NCI-H187 (cell line): ENCODE data around the gene RERE.

ENCODE experiments used
- DNase-seq, 2 experiments: peaks; one replicate each; lab custom pipeline; 2025; lab: John Stamatoyannopoulos, UW

RERE gene

DNA sequence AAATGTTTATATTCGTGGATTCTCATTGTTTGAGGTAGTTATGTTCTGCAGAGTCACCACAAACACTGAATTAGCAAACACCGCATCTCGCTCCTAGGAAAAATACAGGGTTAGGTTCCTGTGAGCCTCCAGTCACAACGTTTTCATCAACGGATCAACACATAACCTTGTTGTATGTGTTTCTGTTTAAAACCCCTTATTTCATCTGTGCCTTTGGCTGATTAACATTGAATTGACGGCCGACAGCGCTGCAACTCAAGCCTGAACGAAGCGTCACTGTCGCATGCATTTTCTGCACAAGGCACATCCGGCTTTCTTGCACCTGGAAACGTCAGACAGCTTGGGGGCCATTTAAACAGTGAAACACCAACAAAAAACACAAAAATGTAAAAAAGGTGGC, 491.2 kb downstream of the RERE start:
- no peak for DNase-seq

DNA sequence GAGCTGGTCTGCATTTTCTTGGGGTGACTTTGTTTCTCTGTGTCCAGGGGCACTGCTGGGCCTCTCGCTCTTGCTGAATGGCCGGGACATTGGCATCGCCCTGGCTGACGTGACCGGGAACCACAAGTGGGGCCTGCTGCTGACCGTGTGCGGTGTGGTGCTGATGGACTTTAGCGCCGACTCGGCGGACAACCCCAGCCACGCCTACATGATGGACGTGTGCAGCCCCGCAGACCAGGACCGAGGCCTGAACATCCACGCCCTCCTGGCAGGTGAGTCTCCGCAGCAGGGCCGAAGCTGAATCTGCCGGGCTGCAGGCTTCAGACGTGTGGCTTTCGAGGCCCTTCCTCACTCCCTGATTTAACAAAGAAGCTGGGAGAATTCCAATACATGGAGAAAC, 491.7 kb downstream of the RERE start:
- no peak for DNase-seq

DNA sequence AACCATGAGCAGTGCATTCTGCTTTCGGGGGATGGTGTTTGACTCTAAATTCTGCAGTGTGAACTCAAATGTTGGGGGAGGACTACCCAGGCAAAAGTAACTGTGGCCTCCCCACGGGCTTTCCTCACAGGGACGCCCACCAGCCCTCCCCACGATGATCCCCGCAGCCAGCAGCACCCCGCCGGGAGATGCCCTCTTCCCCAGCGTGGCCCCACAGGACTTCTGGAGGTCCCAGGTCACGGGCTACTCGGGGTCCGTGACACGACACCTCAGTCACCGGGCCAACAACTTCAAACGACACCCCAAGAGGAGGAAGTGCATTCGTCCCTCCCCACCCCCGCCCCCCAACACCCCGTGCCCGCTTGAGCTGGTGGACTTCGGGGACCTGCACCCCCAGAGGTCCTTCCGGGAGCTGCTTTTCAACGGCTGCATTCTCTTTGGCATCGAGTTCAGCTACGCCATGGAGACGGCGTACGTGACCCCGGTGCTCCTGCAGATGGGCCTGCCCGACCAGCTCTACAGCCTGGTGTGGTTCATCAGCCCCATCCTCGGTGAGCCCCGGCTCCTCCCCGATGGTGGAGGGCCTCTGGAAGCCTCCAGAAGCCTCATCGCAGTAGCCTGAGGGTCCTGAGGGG, 493.1 kb downstream of the RERE start:
- DNase-seq: no peak

DNA sequence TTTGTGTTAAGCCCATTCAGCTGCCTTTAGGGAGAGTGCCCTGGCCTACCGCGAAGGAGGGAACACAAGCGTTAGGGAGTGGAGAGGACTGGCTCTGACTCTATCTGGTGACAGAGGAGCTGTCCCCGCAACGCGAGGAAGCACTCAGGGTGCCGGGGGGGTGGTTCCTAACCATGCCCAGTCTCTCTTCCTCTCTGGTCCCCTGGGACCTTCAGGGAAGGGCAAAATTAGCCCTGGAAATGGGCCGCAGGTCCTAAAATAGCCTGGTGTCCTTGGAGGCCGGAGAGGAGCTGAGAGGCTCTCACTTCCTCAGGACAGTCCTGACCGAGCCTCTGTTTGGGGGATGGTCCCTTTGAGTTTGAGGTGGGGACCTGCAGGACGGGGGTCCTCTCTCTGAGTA, 493.7 kb downstream of the RERE start:
- no peak for DNase-seq

DNA sequence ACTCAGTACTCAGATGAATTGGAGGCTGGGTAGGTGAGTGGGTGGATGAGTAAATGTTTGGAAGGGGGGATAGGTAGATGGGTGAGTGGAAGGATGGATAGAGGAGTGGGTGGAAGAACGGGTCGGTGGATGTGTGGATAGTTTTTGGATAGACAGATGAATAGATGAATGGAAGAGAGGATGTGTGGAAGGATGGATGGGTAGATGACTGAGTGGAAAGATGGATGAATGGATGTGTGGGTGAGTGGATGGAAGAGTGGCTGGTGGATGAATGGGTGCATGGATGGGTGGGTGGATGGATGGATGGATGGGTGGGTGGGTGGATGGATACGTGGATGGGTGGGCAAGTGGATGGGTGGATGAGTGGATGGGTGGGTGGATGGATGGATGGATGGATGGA, 495.8 kb downstream of the RERE start:
- no peak for DNase-seq

DNA sequence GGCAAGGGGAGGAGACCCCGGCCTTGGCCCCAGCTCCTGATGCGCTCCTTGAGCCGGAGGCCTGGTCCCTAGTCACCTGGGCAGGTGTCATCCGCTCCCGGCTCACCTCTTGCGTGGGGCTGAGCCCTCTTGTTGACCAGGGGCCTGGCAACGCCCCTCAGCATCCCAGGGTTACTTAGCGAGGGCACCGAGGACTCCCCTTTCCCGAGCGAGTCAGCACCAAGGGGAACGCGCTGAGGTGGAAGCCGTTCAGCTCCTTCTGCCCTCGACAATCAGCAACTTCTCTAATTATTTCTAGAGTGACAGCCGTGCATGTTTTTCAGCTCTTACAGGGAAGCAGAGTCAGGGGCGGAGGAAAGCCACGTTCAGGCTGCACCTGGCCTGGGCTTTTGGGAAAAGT, 499.0 kb downstream of the RERE start:
- no peak for DNase-seq

DNA sequence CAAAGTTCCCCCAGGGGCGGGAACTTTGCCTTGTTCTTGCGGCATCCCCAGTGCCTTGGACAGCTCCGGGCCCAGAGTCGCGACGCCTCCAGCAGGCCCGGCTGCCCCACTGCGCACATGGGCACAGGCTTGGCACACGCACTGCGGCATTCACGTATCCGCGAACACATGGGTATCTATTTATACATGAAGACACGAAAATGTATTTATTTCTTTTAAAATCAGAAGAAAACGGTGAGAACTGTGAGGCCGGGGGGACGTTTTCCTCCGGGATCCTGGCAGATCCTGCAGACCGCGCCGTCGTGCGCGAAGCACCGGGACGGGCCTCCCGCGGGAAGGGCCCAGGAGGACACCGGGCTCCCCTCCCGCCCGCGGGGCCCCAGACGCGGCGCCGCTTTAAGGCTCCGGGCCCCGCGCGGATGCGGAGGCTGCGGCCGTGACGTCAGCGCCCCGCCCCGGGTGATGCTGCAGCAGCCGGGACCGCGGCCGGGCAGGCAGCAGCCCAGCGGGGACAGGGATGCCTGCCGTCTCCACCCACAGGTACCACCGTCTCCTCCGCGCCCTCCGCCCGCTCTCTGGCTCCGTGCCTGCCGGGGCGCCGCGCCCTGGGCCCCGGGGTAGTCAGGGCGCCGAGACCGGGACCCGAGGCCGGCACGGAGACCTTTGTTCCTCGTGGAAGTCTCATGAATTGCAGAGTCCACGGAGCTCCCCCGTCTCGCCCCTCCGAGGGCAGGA, 499.6 kb downstream of the RERE start, which contains the start of gene SLC45A1:
Gene SLC45A1, plus strand, starts transcription at position 468 of the 735 bp plus-strand sequence. CDS start 6,216 bp downstream, outside the sequence.
- DNase-seq: peak in 1 of 2 experiments; percentile 21

DNA sequence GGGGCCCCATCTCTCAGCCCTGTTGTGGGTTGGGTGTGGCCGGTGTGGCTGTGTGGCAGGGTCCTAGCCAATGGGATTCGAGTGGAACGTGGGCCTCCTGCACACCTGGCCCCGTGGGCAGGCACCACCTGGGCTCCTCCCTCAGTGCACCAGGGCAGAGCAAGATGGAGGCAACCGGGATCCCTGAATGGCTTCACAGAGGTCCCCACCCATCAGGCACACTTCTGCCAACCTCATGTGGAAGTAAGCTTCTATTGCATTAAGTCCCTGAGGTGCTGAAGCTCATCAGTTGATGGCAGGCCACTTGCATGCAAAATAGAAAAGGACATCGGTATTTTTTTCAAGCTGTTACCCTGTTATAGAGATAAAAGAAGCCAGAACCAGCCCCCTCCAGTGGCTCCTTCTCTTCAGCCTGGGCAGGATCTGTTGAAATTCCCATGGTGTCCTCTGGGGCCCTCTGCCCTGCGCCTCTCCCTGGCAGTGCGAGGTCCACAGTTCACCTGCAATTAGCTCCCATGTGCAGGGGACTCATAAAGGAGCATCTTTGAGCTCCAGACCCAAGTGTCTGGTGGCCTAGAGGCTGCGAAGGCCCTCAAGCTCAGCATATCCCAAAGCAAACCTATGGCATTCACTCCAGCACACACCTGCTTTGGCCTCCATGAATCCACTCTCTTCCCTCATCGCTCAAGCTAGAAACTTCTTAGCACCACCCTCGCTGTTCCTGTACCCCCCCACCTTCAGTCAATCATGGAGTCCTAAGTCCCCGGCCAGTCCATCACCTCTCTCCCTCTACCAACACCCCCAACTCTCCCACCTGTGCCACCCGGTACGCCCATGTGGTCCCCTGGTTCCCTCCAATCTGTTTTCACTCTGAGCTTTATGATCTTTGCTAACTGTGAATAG, 501.6 kb downstream of the RERE start:
- DNase-seq: no peak

DNA sequence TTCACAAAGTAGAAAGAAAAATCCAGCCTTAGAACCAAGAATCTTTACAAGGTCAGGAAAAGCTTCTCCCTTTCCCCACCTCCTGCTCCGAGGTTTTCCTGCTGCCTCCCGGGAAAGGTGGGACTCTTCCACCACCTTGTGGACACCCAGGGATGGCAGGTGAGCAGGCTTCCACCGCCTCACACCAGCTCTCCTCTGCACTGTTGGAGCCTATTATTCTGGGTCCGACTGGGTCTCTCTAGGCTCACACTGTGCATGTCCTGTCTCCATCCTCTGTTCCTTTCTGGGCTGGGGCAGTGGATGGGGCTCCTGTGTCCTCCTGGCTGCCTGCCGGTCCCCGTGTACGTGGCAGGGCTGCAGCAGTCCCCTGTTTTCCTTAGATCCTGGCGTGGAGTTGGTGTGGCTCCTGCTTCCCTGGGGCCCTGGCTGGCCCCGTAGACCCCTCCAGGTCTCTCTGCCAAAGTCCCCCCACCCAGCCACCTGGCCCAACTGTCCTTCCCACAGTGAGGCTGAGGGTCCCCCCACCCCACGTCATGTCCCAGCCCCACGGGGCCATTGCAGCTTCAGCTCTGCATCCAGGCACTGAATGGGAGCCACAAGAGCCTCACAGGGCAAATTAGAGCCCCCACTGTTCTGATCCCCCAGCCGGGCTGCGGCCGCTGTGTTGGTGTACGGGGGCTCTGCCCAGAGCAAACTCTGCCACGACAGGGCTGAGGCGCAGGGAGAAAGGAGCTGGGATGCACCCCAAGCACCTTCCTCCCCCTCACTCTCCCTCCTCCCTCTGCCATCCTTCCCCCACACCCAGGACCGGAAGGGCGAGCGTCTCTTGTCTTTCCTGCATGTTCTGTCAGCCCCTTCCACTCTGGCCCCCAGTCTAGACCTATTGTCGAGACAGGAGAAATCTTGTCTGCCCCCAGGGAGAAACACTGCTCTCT, 502.8 kb downstream of the RERE start:
- peak; percentile 50 to 66 for DNase-seq

DNA sequence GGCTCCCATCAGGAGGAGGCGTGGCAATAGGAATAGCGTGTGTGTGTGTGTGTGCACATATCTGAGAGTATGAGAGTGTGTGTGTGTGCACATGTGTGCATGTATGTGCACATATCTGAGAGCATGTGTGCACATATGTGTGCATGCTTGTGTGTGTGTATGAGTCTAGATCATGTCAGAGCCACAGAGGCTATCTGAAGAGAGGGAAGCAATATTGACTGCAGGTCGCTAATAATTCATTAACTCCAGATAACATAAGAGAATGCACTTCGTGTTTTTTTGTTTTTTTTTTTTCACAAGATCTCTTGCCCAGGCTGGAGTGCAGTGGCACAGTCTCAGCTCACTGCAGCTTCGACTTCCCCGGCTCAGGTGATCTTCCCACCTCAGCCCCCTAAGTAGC, 504.2 kb downstream of the RERE start:
- no peak for DNase-seq

DNA sequence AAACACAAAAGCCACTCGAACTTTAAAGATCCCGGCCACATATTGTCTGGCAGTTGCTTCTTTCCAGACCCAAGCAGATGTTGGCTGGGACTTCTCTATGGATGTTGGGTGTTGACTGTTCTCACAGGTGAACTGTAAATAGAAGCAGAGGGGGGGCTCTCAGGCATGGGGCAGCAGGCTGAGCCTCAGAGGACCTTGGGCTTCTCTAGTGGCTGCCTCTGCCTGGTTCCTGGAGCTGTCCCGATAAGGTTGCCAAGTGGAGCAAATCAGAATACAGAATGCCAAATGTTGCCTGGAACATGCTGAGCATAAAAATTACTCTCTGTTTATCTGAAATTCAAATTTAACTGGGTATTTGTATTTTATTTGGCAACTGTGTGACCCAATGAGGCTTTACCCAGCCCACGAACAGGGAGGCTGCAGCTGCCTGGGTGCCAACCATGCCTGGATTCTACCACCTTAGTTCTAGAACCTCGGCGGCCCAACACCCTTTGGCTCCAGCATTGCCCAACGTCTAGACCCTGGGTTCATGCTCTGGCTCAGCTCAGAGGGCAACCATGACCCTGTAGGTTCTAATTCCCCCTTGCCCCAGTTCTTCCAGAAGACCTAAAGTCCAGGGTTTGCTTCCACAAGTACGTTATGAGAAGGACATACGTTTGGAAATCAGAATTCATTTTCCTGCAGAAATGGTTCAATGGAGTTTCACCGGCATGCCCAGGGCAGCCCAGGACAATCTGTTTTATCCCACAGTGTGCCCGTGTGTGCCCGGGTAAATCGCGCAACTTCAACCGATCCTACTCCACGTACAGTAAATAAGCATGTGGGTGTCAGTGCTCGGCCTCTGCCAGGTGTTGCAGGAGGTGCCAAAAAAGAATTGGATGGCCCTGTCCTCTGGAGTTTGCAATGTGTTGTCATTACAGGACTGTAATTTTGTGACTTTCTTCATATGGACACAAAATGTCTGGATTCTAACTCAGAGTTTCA, 504.9 kb downstream of the RERE start:
- DNase-seq: no peak

DNA sequence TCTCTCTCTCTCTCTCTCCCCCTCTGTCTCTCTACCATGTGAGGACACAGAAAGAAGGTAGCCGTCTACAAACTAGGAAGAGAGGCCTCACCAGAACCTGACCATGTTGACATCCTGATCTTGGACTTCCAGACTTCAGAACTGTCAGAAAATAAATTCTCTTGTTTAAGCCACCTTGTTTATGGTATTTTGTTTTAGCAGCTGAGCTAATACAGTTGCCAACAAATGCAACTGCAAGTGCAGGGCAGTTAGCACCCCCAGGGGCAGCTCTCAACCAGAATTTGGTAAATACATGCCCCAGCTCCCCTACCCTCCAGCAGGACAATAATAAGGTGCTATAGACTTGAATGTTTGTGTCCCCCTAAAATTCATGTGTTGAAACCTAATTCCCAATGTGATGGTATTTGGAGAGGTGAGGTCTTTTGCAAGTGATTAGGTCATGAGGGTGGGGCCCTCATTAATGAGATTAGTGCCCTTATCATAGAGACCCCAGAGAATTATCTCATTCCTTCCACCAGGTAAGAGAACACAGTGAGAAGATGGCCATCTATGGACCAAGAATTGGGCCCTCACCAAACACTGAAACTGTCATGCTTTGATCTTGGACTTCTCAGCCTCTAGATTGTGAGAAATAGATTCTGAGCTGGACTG, 506.2 kb downstream of the RERE start:
- no peak for DNase-seq

DNA sequence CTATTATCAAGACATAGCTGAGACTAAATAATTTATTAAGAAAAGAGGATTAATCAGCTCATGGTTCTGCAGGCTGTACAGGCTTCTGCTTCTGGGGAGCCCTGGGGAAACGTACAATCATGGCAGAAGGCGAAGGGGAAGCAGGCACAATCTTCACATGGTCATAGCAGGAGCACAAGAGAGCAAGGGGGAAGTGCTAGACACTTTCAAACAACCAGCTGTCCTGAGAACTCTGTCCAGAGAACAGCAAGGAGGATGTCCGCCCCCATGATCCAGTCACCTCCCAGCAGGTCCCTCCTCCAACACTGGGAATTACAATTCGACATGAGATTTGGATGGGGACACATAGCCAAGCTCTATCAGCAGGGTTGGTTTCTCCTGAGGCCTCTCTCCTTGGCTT, 509.8 kb downstream of the RERE start:
- no peak for DNase-seq

DNA sequence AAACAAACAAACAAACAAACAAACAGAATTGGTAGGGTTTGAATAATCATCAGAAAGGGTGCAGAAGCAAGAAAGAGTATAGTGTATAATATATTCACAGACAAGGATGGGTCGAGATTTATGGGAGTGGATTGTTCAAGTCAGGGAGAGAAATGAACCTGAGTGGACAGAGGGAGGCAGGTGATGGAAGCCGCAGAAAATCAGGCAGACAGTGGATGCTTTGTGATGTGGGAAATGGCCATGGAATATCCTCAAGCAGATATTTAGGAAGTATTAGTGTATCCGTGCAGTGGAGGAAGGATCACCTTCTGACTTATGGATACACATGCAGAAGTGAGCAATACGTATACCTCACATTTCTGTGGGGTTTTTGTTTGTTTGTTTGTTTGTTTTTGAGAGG, 513.6 kb downstream of the RERE start:
- no peak for DNase-seq

DNA sequence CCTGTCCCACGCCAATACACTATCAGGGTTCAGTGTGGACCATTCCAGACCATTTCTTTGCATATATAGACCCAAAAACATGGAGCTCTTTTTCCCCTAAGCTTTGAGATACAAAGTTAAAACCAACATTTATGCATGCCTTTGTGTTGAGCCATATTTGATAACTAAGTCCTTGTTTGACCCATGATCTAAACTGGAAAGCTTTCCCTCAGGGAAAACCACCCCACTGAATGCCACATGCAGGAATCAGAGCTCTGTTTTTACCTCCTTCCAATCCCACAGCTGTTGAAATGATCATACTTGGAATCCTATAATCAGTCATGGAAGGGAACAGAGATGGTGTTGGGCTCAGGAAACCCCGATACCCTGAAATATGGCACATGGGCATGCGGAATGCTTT, 514.3 kb downstream of the RERE start:
- no peak for DNase-seq
